Lower leg skin (tissue), 4 donors: ENCODE results near the gene ATF7IP2. TPM values are rescaled to one million over a fixed set of nuclear protein-coding genes. Genes with fewer than 3 reads are reported as not detected.

Experiments
- DNase-seq, 2 donors: peaks; one replicate each; pipeline ENCODE4 v3.0.0-alpha.2; 2019; ENCODE audit warnings: low spot score in 2 of 2
- H3K4me3 ChIP-seq: fragments of 200-600 bp; sonication (generic); 2 replicates; pipeline ENCODE4 v1.5.1; 2017; ENCODE audit warnings: mild to moderate bottlenecking, low read depth; ENCODE audit not compliant: poor library complexity, severe bottlenecking
- POLR2A ChIP-seq, 2 donors: fragments of 450-650 bp; IDR thresholded peaks; one replicate each; pipeline ENCODE4 v1.6.1; 2016 to 2017; ENCODE audit warnings: antibody characterized with exemption in 2 of 2, mild to moderate bottlenecking in 1 of 2, moderate library complexity in 1 of 2
- WGBS, 2 donors: methylation state at CpG; one replicate each; pipeline ENCODE4 v1.1.5; 2018; 5-methylcytosine and 5-hydroxymethylcytosine counted together
- intact Hi-C: fragments of 100-400 bp; cut with DNase I; formaldehyde crosslinking; loops from one replicate; pipeline ENCODE4 v1.15.0; 2023; ENCODE audit warnings: low total_unique reads
- total RNA-seq, 4 donors: library from RNA; depleted of rRNA; stranded (reverse); fragments of >200 nt; gene quantifications; one replicate each; pipeline ENCODE4 v1.1.0, GENCODE V29; 2016
- TF ChIP-seq, protein P1 (sequence below), 3 donors: fragments of 450-650 bp; IDR thresholded peaks; one replicate each; pipeline ENCODE4 v1.5.1; 2016; ENCODE audit warnings: antibody characterized with exemption in 3 of 3, mild to moderate bottlenecking in 3 of 3, moderate library complexity in 2 of 3

ATF7IP2 gene
- total RNA-seq, 4 donors from 2014 or later: 2.4 to 7.3 (median 3.4) TPM

DNA sequence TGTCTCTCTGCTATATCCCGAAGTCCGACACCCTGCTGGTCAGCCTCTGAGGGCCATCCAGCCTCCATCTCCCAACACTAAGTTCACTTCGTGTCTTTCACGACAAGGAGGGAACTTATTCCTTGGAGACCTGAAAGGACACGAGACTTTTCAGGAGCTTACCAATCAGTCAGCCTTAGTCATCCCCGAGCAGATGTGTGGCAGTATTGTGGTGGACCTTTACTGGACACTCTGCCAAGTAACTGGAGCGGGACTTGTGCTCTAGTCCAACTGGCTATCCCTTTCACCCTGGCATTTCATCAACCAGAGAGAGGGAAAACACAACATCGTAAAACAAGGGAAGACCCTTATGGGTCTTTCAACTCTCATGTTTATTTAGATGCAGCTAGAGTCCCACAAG is 107.4 kb downstream of the ATF7IP2 start:
- TF ChIP-seq, protein P1, sequence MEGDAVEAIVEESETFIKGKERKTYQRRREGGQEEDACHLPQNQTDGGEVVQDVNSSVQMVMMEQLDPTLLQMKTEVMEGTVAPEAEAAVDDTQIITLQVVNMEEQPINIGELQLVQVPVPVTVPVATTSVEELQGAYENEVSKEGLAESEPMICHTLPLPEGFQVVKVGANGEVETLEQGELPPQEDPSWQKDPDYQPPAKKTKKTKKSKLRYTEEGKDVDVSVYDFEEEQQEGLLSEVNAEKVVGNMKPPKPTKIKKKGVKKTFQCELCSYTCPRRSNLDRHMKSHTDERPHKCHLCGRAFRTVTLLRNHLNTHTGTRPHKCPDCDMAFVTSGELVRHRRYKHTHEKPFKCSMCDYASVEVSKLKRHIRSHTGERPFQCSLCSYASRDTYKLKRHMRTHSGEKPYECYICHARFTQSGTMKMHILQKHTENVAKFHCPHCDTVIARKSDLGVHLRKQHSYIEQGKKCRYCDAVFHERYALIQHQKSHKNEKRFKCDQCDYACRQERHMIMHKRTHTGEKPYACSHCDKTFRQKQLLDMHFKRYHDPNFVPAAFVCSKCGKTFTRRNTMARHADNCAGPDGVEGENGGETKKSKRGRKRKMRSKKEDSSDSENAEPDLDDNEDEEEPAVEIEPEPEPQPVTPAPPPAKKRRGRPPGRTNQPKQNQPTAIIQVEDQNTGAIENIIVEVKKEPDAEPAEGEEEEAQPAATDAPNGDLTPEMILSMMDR (IDR thresholded peaks at IDR 0.05): no peak
- no peak for TF ChIP-seq POLR2A (IDR thresholded peaks at IDR 0.05)
- intact Hi-C loops: no loop called here
- H3K4me3 ChIP-seq: no peak overlapping the region
- 93 to 94% methylated on average over 8 of the region's 8 CpGs for WGBS, 2 donors
- no peak for DNase-seq

DNA sequence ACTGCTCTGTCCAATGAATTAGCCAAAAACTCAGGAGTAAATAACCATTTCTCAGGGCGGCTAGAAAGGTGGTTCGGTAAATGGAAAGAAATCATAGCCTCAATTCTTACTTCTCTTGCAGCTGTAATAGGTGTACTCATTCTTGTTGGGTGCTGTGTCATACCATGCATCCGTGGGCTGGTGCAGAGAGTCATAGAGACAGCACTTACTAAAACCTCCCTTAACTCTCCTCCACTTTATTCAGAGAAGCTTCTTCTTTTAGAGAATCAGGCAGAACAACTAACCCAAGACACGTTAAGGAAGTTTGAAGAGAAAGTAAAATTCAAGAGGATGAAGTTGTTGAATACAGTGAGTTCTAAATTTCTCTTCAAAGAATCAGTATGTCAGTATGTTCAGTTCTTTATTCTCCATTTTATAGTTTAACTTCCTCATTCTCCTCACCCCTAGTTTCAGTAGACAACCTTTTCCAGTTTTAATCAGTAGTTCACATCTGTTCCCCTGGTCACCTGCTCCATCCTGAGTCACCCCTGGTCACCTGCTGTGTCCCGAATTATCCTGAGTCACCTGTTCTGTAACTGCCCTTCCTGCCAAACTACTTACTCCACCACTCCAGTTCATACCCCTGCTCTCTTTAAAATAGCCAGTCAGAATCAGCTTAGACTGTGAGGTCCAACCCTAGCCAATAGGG is 108.6 kb downstream of the ATF7IP2 start:
- intact Hi-C loops: no loop called here
- no peak overlapping the region for H3K4me3 ChIP-seq
- no peak for TF ChIP-seq POLR2A (IDR thresholded peaks at IDR 0.05)
- TF ChIP-seq, protein P1 (IDR thresholded peaks at IDR 0.05): no peak
- WGBS, 2 donors: 75 to 91% methylated on average over 5 of the region's 5 CpGs
- no peak for DNase-seq

DNA sequence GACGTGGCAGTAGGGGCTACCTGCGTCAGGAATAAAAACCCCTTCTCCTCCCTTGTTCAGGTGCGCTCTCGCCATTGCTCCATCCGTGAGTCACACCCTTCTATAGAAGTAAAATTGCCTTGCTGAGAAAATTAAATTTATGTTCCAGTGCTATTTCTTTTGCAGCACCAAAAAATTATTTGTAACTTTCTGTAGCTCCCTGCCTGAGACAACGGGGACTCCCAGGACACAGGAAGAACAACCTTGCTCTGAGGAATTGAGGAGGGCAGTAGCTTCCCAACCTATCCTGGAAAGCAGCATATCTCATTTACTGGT is 109.1 kb downstream of the ATF7IP2 start:
- intact Hi-C loops: no loop called here
- H3K4me3 ChIP-seq: no peak overlapping the region
- WGBS, 2 donors: 94 to 96% methylated on average over 6 of the region's 6 CpGs
- no peak for DNase-seq
- TF ChIP-seq, protein P1 (IDR thresholded peaks at IDR 0.05): no peak

- H3K4me3 ChIP-seq: no peak overlapping the region
- 85 to 88% methylated on average over 13 of the region's 13 CpGs for WGBS, 2 donors
- TF ChIP-seq POLR2A (IDR thresholded peaks at IDR 0.05): no peak
- TF ChIP-seq, protein P1 (IDR thresholded peaks at IDR 0.05): no peak
- DNase-seq: no peak
- intact Hi-C loops: no loop called here
These were observed 111.6 kb downstream of the ATF7IP2 start for GRCh38 chr16:10497132-10498101.

GRCh38 chr16:10500582-10500981 is 114.7 kb downstream of the ATF7IP2 start:
- H3K4me3 ChIP-seq: no peak overlapping the region
- TF ChIP-seq, protein P1 (IDR thresholded peaks at IDR 0.05): no peak
- TF ChIP-seq POLR2A (IDR thresholded peaks at IDR 0.05): no peak
- intact Hi-C loops: no loop called here
- DNase-seq: no peak
- WGBS, 2 donors: 94 to 97% methylated on average over 3 of the region's 3 CpGs
